Endothelial cell of umbilical vein (primary cell): ENCODE results near the gene EEFSEC. TPM values are rescaled to one million over a fixed set of nuclear protein-coding genes. Genes with fewer than 3 reads are reported as not detected.

Source experiments
- BruUV-seq: library from RNA; stranded (reverse); fragments of 400-500 nt; replicated peaks from 2 replicates; lab custom pipeline; 2021; lab: Mats Ljungman, UMichigan
- CTCF ChIA-PET: fragments of 300-600, 350-600 bp; sonication (Branson Sonifier 250); formaldehyde crosslinking; loops from one replicate; lab custom pipeline; 2021; ENCODE audit warnings: antibody characterized with exemption, inconsistent platforms; lab: Charles Lee
- POLR2A ChIA-PET: fragments of 300-600, 350-600 bp; sonication (Branson Sonifier 250); formaldehyde crosslinking; loops from one replicate; lab custom pipeline; 2021; ENCODE audit warnings: antibody characterized with exemption, inconsistent platforms; lab: Charles Lee
- DNase-seq: peaks from one replicate; pipeline ENCODE4 v3.0.0-alpha.2; 2011; ENCODE audit warnings: low read depth, low spot score
- FAIRE-seq: peaks from 2 replicates; lab custom pipeline; 2011; peaks lifted over from hg19 to GRCh38; lab: Jason Lieb, UNC
- H2AFZ ChIP-seq: 2 replicates; pipeline ENCODE4 v1.6.0; 2012; ENCODE audit warnings: low read depth, low read length, control low read depth, inconsistent platforms
- H3K27ac ChIP-seq: 2 replicates; pipeline ENCODE4 v1.5.1; 2011; ENCODE audit warnings: low read depth, mild to moderate bottlenecking, control low read depth, low read length, moderate library complexity; ENCODE audit not compliant: insufficient read depth
- H3K27me3 ChIP-seq, 2 experiments: 2 replicates each; pipeline versions ENCODE4 v1.6.0 to v1.6.1; 2011; ENCODE audit warnings: low read length in 2 of 2, mixed read lengths in 1 of 2; ENCODE audit not compliant: control insufficient read depth in 2 of 2, insufficient read depth in 2 of 2
- H3K36me3 ChIP-seq, 2 experiments: 2 replicates in 1 of 2; 3 replicates in 1 of 2; pipeline ENCODE4 v1.5.1; 2011; ENCODE audit warnings: low read length in 2 of 2, mild to moderate bottlenecking in 1 of 2, moderate library complexity in 1 of 2; ENCODE audit not compliant: control insufficient read depth in 2 of 2, insufficient read depth in 2 of 2; ENCODE audit errors: extremely low read depth in 1 of 2
- H3K4me1 ChIP-seq: 3 replicates; pipeline ENCODE4 v1.5.1; 2011; ENCODE audit warnings: mild to moderate bottlenecking, low read length; ENCODE audit not compliant: control insufficient read depth, insufficient read depth; ENCODE audit errors: extremely low read depth
- H3K4me2 ChIP-seq: 2 replicates; pipeline ENCODE4 v1.6.1; 2011; ENCODE audit warnings: low read length, control low read depth, mixed read lengths; ENCODE audit not compliant: insufficient read depth
- H3K4me3 ChIP-seq, 3 experiments: fragments of 200-600 bp in 1 of 3; sonication (generic), shearing (Covaris generic) in 1 of 3; replicated peaks in 1 of 3; 2 replicates each; pipeline ENCODE4 v1.5.1; 2011 to 2016; ENCODE audit warnings: control low read depth in 3 of 3, low read length in 3 of 3, mild to moderate bottlenecking in 2 of 3, inconsistent platforms in 1 of 3, low read depth in 1 of 3, moderate library complexity in 1 of 3; ENCODE audit not compliant: insufficient read depth in 1 of 3
- H3K79me2 ChIP-seq: 2 replicates; pipeline ENCODE4 v1.6.0; 2012; ENCODE audit warnings: low read length, inconsistent platforms; ENCODE audit not compliant: control insufficient read depth, insufficient read depth
- H3K9ac ChIP-seq: replicated peaks from 2 replicates; pipeline ENCODE3; 2011; ENCODE audit warnings: low read length, control low read depth; ENCODE audit not compliant: insufficient read depth; ENCODE audit errors: extremely low read depth
- H3K9me1 ChIP-seq: replicated peaks from 3 replicates; pipeline ENCODE4 v1.6.0; 2011; ENCODE audit warnings: mild to moderate bottlenecking, low read length; ENCODE audit not compliant: control insufficient read depth, insufficient read depth; ENCODE audit errors: extremely low read depth
- H3K9me3 ChIP-seq: replicated peaks from 2 replicates; pipeline ENCODE4 v1.5.1; 2012; ENCODE audit warnings: low read length, inconsistent platforms; ENCODE audit not compliant: control insufficient read depth, insufficient read depth
- H4K20me1 ChIP-seq: replicated peaks from 2 replicates; pipeline ENCODE3; 2011; ENCODE audit warnings: mild to moderate bottlenecking, low read length; ENCODE audit not compliant: control insufficient read depth, insufficient read depth; ENCODE audit errors: extremely low read depth
- EZH2 ChIP-seq: IDR thresholded peaks from 2 replicates; pipeline ENCODE4 v1.6.1; 2012; ENCODE audit warnings: borderline replicate concordance, low read depth, mild to moderate bottlenecking, moderate library complexity, low read length, inconsistent platforms; ENCODE audit not compliant: severe bottlenecking
- FOS ChIP-seq: IDR thresholded peaks from 2 replicates; pipeline ENCODE4 v1.6.1; 2011; ENCODE audit warnings: mild to moderate bottlenecking, low read length, moderate library complexity, borderline replicate concordance; ENCODE audit not compliant: insufficient read depth
- GATA2 ChIP-seq: IDR thresholded peaks from 2 replicates; pipeline ENCODE4 v1.7.0; 2011; ENCODE audit warnings: low read depth, mild to moderate bottlenecking, moderate library complexity, mixed read lengths, low read length; ENCODE audit not compliant: insufficient read length, insufficient read depth
- JUN ChIP-seq: IDR thresholded peaks from 2 replicates; pipeline ENCODE4 v1.6.1; 2011; ENCODE audit warnings: borderline replicate concordance, low read depth; ENCODE audit not compliant: insufficient read length, insufficient read depth
- MYC ChIP-seq: IDR thresholded peaks from one replicate; pipeline ENCODE4 v1.6.1; 2011; ENCODE audit warnings: mild to moderate bottlenecking, low read depth, low read length
- POLR2A ChIP-seq: IDR thresholded peaks from 2 replicates; pipeline ENCODE4 v1.6.1; 2012; ENCODE audit warnings: low read depth, mild to moderate bottlenecking, control low read depth, low read length
- POLR2AphosphoS5 ChIP-seq: IDR thresholded peaks from 2 replicates; pipeline ENCODE4 v1.6.1; 2012; ENCODE audit warnings: low read depth, mild to moderate bottlenecking, control low read depth, low read length, moderate library complexity; ENCODE audit not compliant: insufficient read depth
- dilution Hi-C: fragments of 300-500 bp; cut with MboI; formaldehyde crosslinking; loops from one replicate; pipeline ENCODE4 v1.15.0; 2019; ENCODE audit warnings: low sequenced_read_pairs; ENCODE audit not compliant: extremely low pct_ligation_motif_present
- intact Hi-C: fragments of 100-400 bp; cut with micrococcal nuclease; formaldehyde crosslinking; loops from one replicate; pipeline ENCODE4 v1.10.0; 2022
- polyA plus RNA-seq, 4 experiments: library from polyadenylated mRNA; depleted of rRNA in 3 of 4; stranded (reverse) in 3 of 4; unstranded in 1 of 4; fragments of >200 nt; gene quantifications; 2 replicates each; pipeline versions ENCODE4 v1.2.1 to v1.2.3, GENCODE V29; 2011 to 2012; ENCODE audit warnings: missing spikeins in 1 of 4
- total RNA-seq: library from RNA; stranded (reverse); gene quantifications from 2 replicates; pipeline ENCODE4 v1.2.3, GENCODE V29; 2021
- TF ChIP-seq, protein P1 (sequence below), 2 donors: IDR thresholded peaks; 1 replicate in 1 of 2; 2 replicates in 1 of 2; pipeline ENCODE4 v1.5.1; 2011; ENCODE audit warnings: low read length in 2 of 2, mild to moderate bottlenecking in 2 of 2, moderate library complexity in 2 of 2, control low read depth in 1 of 2, inconsistent platforms in 1 of 2, low read depth in 1 of 2; ENCODE audit not compliant: insufficient read depth in 1 of 2; ENCODE audit errors: extremely low read depth in 1 of 2
- TF ChIP-seq, protein P2 (sequence below): IDR thresholded peaks from 2 replicates; pipeline ENCODE4 v1.6.1; 2011; ENCODE audit not compliant: insufficient read depth, insufficient read length

EEFSEC gene
- total and polyA plus RNA-seq, 2 donors (not counting 3 experiments of a cell fraction or from before 2014, with no cell fraction given): 13.1 to 14.5 TPM

DNA sequence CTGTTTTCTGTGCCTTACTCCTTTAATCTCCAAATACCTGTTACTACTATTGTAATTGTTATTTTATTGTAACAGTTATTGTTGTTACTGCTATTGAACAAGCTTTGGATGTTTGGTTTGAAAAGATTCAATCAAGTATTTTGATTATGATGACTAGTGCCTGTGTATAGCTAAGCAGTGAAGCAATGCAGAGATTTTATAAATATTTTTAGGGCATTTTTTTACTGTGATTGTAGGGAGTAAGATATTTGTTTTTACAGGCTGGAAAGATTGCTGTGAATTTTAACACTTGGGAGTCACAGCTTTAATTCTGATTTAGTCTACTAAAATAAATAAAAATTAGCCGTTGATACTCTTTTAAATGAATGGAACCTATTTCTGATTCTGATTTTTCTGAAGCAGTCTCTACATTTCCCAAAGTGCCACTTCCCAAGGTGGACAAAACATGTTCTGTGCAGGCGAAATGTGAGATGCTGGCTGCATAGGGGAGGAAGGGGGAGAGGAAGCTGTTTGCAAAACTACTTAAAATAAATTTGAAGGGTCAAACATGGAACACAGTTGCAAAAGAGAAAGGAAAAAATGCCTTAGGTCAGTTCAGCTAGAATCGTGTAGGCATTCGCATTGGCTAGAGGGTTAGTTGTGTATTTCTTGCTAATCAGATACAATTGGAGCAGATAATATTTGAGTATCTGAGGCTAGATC is 25.7 kb downstream of the EEFSEC start:
- no peak overlapping the region for H3K4me3 ChIP-seq
- no peaks in the 10 kb centered on the region for H3K36me3 ChIP-seq
- CTCF ChIA-PET: interaction anchor here (2.2 kb wide), 1 partner anchor 218 kb away, joined by 4 read pairs; no protein-coding TSS in a partner anchor

More for the DNA sequence above, 25.7 kb downstream of the EEFSEC start:
- no peaks in the 10 kb centered on the region for H3K9me1 ChIP-seq
- H3K4me1 ChIP-seq: no peaks in the 10 kb centered on the region
- no peak overlapping the region for H2AFZ ChIP-seq
- H3K27ac ChIP-seq: no peak overlapping the region
- POLR2A ChIA-PET: no interaction called here
- intact Hi-C loops: no loop called here
- TF ChIP-seq FOS (no peak), POLR2AphosphoS5 (no peak), JUN (no peak), EZH2 (no peak), GATA2 (no peak), POLR2A (no peak), MYC (no peak)
- TF ChIP-seq, protein P1, sequence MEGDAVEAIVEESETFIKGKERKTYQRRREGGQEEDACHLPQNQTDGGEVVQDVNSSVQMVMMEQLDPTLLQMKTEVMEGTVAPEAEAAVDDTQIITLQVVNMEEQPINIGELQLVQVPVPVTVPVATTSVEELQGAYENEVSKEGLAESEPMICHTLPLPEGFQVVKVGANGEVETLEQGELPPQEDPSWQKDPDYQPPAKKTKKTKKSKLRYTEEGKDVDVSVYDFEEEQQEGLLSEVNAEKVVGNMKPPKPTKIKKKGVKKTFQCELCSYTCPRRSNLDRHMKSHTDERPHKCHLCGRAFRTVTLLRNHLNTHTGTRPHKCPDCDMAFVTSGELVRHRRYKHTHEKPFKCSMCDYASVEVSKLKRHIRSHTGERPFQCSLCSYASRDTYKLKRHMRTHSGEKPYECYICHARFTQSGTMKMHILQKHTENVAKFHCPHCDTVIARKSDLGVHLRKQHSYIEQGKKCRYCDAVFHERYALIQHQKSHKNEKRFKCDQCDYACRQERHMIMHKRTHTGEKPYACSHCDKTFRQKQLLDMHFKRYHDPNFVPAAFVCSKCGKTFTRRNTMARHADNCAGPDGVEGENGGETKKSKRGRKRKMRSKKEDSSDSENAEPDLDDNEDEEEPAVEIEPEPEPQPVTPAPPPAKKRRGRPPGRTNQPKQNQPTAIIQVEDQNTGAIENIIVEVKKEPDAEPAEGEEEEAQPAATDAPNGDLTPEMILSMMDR (IDR thresholded peaks at IDR 0.05; ENCODE audit: extremely low read depth in 1 of 2, insufficient read depth in 1 of 2, low read depth in 1 of 2, low read length in 2 of 2): no peak
- TF ChIP-seq, protein P2, sequence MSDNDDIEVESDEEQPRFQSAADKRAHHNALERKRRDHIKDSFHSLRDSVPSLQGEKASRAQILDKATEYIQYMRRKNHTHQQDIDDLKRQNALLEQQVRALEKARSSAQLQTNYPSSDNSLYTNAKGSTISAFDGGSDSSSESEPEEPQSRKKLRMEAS: no peak
- no TSS peak for BruUV-seq
- no peaks in the 10 kb centered on the region for H4K20me1 ChIP-seq
- H3K79me2 ChIP-seq: no peaks in the 10 kb centered on the region
- no peak overlapping the region for H3K9ac ChIP-seq
- DNase-seq (no peak), FAIRE-seq (no peak)
- H3K9me3 ChIP-seq: no peaks in the 10 kb centered on the region
- no peak overlapping the region for H3K4me2 ChIP-seq
- no peaks in the 10 kb centered on the region for H3K27me3 ChIP-seq
- dilution Hi-C loops: no loop called here
